Choroid plexus epithelial cell (primary cell): ENCODE measurements around the gene CD7.
A peak's percentile ranks its signal among the peaks of the same experiment; 100 is the strongest.
"Not testable (repeated sequence)": the region's sequence is repeated elsewhere in the genome, so short reads cannot be mapped to it uniquely, and the experiment has no call there.

ENCODE experiments used
- DNase-seq: peaks from one replicate; pipeline ENCODE4 v3.0.0-alpha.2; 2010; ENCODE audit warnings: low read depth
- H3K4me3 ChIP-seq: 2 replicates; pipeline ENCODE4 v1.5.1; 2011; ENCODE audit warnings: low read depth, mild to moderate bottlenecking, control low read depth, low read length, moderate library complexity
- CTCF ChIP-seq: conservative IDR thresholded peaks from 2 replicates; pipeline ENCODE4 v1.5.1; 2011; ENCODE audit warnings: low read depth, mild to moderate bottlenecking, control low read depth, inconsistent platforms, low read length, moderate library complexity

CD7 gene

GRCh38 chr17:82317394-82318168 lies at the start of gene CD7:
Gene CD7 (minus strand): TSS chr17:82317608. CDS start chr17:82317495, 113 bp downstream.
- H3K4me3 ChIP-seq: no peak within 1 kb of the TSS
- no peak for DNase-seq
- TF ChIP-seq CTCF: no peak

GRCh38 chr17:82366749-82367148 lies 49.3 kb upstream of the CD7 start:
- no peak for DNase-seq
- H3K4me3 ChIP-seq: no peak overlapping the region
- TF ChIP-seq CTCF: no peak

GRCh38 chr17:82365606-82366295 lies 48.3 kb upstream of the CD7 start:
- no peak for DNase-seq
- TF ChIP-seq CTCF: no peak
- no peak overlapping the region for H3K4me3 ChIP-seq

- no peak for TF ChIP-seq CTCF
- DNase-seq: no peak
- H3K4me3 ChIP-seq: no peak overlapping the region
Measured at GRCh38 chr17:82361885-82362633, 44.7 kb upstream of the CD7 start.

GRCh38 chr17:82359451-82360074 lies 42.2 kb upstream of the CD7 start:
- DNase-seq, H3K4me3 ChIP-seq: not testable (repeated sequence)

- DNase-seq: no peak
- no peak within 1 kb of the TSS for H3K4me3 ChIP-seq
- TF ChIP-seq CTCF: peak; percentile 2
Measured at GRCh38 chr17:82358465-82359350, 41.3 kb upstream of the CD7 start, which contains the start of gene TEX19. Gene TEX19 (plus strand): TSS chr17:82359247. CDS start chr17:82362151, 2,904 bp downstream.
